Activated T-helper 17 cell treated with anti-CD3 and anti-CD28 coated beads, Interleukin-2, amount 50 U/mL, for 72 hours (primary cell): ENCODE results near the gene LRP1. TPM values are rescaled to one million over a fixed set of nuclear protein-coding genes. Genes with fewer than 3 reads are reported as not detected.
A peak's percentile ranks its signal among the peaks of the same experiment; 100 is the strongest.

ENCODE experiments used
- ATAC-seq: fragments of 150-1000 bp; cut with Tn5 transposase; replicated peaks from 2 replicates; pipeline ENCODE4 v1.10.0; 2021; ENCODE audit warnings: mild to moderate bottlenecking, moderate library complexity
- H3K27ac Mint-ChIP-seq: one replicate; pipeline ENCODE4 v1.8.0; 2022; ENCODE audit warnings: mixed read lengths
- H3K27me3 Mint-ChIP-seq: one replicate; pipeline ENCODE4 v1.8.0; 2022; ENCODE audit warnings: mixed read lengths
- H3K36me3 Mint-ChIP-seq: one replicate; pipeline ENCODE4 v1.8.0; 2022; ENCODE audit warnings: low read depth, mild to moderate bottlenecking, mixed read lengths
- H3K4me1 Mint-ChIP-seq: one replicate; pipeline ENCODE4 v1.8.0; 2022; ENCODE audit warnings: mixed read lengths
- H3K4me3 Mint-ChIP-seq: one replicate; pipeline ENCODE4 v1.8.0; 2022; ENCODE audit warnings: mild to moderate bottlenecking, mixed read lengths
- H3K9me3 Mint-ChIP-seq: one replicate; pipeline ENCODE4 v1.8.0; 2022; ENCODE audit warnings: mixed read lengths
- total RNA-seq, 2 donors: library from RNA; stranded (reverse); gene quantifications; one replicate each; pipeline ENCODE4 v1.2.3, GENCODE V29; 2022

Gene LRP1
- total RNA-seq, 2 donors from 2014 or later: 2.4 to 20.2 TPM

DNA sequence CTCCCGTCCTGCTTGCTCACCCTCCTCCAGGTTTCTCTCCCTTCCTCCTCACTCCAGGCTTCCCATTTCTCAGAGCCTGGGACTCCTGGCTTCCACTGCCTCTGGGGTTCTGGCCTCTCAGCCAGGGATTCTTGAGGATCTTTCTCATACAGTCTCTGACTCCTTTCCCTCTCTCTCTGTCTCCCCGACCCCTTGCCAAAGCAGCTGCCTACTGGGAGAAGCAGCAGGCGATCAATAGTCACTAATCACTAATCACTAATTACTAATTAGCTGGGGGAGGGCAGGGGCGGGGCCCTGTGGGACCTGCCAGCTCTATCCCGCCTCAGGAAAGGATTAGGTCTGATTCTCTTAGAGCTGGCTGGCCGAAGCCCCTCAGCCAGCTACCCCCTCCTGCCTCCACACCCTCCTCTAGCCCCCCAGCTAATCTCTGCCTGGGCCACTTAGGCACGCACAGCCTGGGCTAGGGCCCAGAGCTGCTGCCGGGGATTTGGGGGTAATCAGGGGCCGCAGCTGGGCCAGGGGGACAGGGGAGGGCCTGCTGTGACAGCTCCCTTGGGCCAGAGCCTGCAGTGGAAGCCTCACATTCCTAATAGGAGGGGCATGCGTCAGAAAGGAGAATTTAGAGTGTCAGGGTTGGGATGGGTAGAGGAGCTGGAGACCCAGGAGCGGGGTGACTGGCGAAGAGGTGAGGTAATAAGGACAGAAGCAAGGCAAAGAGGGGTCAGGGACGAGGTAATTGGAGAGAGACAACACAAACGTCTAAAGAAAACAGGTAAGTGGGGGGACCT lies 91.1 kb downstream of the LRP1 start:
- Mint-ChIP-seq H3K36me3 (peaks cover 6% of the 10 kb centered on the region), H3K27ac (no peak overlapping the region)

DNA sequence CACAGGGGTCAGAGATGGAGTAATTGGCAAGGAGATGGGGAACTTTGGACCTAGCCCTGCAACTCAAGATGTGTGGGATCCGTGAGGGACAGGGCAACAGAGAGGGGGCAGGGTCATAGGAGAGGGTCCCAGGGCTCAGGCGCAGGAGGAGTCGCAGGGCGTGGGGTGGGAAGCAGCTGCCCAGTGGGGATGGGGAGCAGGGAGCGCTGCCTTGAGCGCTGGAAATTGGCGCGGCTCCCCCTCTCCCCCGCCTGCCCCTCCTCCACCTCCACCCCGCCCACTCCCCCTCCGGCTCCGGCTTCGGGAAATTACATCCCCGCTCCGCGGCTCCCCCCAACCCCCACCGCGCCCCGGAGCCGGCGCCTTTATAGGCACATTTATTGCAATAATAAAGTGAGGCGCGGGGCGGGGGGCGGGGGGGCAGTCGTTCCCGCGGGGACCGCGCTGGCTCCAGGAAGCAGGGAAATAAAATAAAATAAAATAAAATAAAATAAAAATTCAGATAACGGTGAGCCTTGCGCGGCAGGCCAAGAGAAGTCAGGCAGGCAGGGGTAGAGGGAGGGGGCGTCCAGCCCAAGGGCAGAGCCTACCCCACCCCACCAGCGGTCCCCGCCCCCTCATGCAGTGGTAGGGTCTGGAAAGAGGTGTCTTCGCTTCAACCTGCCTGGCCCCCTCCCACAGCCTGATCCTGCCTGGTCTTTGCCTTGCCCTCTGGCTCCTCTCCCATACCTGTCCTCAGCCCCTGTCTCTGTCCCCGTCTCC lies 91.9 kb downstream of the LRP1 start:
- ATAC-seq: no peak
- Mint-ChIP-seq H3K36me3 (peaks cover 6% of the 10 kb centered on the region), H3K27ac (no peak overlapping the region), H3K9me3 (no peaks in the 10 kb centered on the region), H3K4me1 (peaks cover 23% of the 10 kb centered on the region), H3K27me3 (peaks cover 71% of the 10 kb centered on the region), H3K4me3 (no peak overlapping the region)

More for the DNA sequence above, 91.1 kb downstream of the LRP1 start:
- Mint-ChIP-seq H3K4me3 (no peak overlapping the region), H3K27me3 (peaks cover 79% of the 10 kb centered on the region), H3K4me1 (peaks cover 23% of the 10 kb centered on the region), H3K9me3 (no peaks in the 10 kb centered on the region)
- no peak for ATAC-seq

DNA sequence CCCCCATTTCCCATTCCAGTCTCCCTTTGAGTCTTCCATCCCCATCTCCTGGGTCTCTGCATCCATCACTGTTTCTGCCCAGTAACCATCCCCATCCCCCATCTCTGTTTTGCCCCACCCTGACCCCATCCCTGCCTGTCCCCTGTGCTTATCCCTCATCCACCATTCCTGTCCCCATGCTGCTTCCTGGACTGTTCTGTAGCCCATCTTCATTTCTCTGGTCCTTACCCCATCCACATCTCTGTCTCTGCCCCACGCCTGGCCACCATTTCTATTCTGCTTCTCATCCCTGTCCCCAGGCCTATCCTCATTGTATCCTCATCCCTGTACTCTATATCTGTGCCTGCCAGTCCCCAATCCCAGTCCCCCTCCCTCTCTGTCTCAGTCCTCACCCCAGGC lies 92.5 kb downstream of the LRP1 start:
- Mint-ChIP-seq H3K27me3 (peaks cover 70% of the 10 kb centered on the region), H3K4me3 (no peak overlapping the region), H3K27ac (no peak overlapping the region), H3K9me3 (no peaks in the 10 kb centered on the region), H3K4me1 (peaks cover 17% of the 10 kb centered on the region), H3K36me3 (peaks cover 6% of the 10 kb centered on the region)
- ATAC-seq: no peak

- no peak overlapping the region for H3K4me3 Mint-ChIP-seq
- ATAC-seq: no peak
- peaks cover 73% of the 10 kb centered on the region for H3K27me3 Mint-ChIP-seq
- peaks cover 6% of the 10 kb centered on the region for H3K36me3 Mint-ChIP-seq
- H3K27ac Mint-ChIP-seq: no peak overlapping the region
- peaks cover 17% of the 10 kb centered on the region for H3K4me1 Mint-ChIP-seq
- H3K9me3 Mint-ChIP-seq: no peaks in the 10 kb centered on the region
Observed at GRCh38 chr12:57221169-57221917, 93.1 kb downstream of the LRP1 start.

DNA sequence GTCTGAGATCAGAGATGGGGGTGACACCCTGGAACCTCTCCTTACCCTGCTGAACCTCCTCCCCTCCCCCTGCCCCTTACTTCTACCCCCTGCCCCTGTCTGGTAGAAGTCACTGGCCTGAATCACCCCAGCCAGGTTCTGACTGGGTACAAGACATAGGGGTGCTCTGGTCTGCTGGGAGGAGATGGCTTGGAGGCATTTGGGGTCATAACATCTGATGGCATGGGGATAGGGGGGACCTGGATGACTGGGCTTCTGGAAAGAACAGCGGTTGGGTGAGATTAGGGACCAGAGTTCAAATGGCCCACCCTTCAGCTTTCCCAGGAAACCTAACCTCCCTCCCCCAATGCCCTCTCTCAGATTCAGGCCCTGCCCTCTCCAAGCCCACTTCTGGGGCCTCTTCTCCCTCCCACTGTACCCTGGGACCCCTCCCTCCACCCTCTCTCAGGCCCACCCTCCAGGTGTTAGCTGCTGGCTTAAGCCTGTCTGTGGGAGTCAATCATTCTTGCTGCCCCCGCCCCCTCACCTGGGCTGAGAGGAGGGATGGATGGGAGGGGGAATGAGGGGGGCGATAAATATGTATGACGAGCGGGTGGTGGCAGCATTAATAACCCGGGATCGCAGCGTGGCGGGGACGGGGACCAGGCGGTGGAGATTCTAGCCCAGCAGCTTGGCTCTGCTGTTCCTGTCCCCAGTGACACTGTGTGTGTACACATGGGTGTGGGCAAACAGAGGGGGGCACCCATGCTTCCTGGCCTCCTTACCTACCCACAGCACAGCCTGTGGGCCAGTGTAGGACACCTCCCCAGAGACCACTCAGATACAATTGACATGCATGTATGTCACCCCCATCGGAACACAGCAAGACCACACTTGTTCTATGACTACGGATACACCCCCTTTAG lies 94.3 kb downstream of the LRP1 start:
- Mint-ChIP-seq H3K4me3 (no peak overlapping the region), H3K9me3 (no peaks in the 10 kb centered on the region), H3K27me3 (peaks cover 73% of the 10 kb centered on the region)

DNA sequence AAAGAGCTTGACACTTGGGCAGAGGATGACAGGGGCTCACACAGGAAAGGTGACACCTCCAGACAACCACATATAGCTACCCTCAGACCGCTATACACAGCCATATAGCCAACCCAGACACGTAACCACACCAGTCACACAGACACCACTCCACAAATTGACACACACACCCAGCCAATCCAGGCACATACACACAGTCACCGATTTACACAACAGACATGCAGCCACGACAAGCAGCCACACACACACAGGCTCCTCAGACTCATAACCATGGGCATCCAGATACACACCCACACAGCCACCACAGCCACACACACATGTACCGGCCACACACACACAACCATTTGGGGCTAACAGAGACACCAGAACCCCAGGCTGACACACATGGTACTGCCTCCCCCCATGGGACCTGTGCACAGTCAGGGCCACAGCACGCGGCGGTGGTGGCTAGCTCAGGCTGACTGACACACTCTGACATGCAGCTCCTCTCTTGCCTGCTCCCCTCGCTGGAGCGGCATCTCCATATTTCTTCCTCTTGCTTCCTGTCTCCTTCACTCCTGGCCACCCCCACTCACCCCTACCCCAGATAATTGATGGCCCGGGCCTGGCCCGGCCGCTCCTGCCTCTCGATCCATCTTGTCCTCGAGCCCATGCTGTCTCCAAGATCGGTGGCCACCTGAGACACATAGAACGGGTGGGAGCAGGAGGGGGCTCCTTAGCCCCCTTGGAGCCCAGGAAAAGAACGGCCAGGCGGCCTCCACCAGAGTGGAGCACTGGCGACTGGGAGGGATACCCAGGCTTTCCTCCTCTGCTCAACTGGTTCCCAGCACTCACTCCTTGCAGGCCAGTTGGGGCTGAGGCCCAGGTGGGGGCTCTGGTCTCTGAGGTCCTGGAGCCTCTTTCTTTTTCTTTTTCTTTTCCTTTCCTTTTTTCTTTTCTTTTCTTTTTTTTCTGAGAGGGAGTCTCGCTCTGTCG lies 95.2 kb downstream of the LRP1 start:
- Mint-ChIP-seq H3K4me1 (peaks cover 14% of the 10 kb centered on the region), H3K36me3 (no peaks in the 10 kb centered on the region), H3K27me3 (peaks cover 66% of the 10 kb centered on the region), H3K27ac (no peak overlapping the region), H3K4me3 (no peak overlapping the region), H3K9me3 (no peaks in the 10 kb centered on the region)
- ATAC-seq: peak; percentile 35

More for the DNA sequence above, 94.3 kb downstream of the LRP1 start:
- ATAC-seq: no peak
- Mint-ChIP-seq H3K27ac (no peak overlapping the region), H3K36me3 (peaks cover 2% of the 10 kb centered on the region), H3K4me1 (peaks cover 16% of the 10 kb centered on the region)

- ATAC-seq: no peak
- peaks cover 17% of the 10 kb centered on the region for H3K4me1 Mint-ChIP-seq
- H3K9me3 Mint-ChIP-seq: no peaks in the 10 kb centered on the region
- H3K27me3 Mint-ChIP-seq: peaks cover 57% of the 10 kb centered on the region
- H3K4me3 Mint-ChIP-seq: peak overlapping the region; percentile 38
- peaks cover 3% of the 10 kb centered on the region for H3K36me3 Mint-ChIP-seq
- no peak overlapping the region for H3K27ac Mint-ChIP-seq
Observed at GRCh38 chr12:57224278-57224972, 96.1 kb downstream of the LRP1 start.

DNA sequence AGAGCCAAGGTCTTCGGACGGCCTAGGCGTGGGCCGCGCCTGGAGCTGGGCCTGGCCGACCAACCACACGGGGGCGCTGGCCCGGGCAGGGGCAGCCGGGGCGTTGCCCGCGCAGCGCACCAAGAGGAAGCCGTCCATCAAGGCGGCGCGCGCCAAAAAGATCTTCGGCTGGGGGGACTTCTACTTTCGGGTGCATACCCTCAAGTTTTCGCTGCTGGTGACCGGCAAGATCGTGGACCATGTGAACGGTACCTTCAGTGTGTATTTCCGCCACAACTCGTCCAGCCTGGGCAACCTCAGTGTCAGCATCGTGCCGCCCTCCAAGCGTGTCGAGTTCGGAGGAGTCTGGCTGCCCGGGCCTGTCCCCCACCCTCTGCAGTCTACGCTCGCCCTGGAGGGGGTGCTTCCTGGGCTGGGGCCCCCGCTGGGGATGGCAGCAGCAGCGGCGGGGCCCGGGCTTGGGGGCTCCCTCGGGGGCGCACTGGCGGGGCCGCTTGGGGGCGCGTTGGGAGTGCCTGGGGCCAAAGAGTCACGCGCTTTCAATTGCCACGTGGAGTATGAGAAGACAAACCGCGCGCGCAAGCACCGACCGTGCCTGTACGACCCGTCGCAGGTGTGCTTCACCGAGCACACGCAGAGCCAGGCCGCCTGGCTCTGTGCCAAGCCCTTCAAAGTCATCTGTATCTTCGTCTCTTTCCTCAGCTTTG lies 96.8 kb downstream of the LRP1 start:
- peaks cover 23% of the 10 kb centered on the region for H3K4me1 Mint-ChIP-seq

DNA sequence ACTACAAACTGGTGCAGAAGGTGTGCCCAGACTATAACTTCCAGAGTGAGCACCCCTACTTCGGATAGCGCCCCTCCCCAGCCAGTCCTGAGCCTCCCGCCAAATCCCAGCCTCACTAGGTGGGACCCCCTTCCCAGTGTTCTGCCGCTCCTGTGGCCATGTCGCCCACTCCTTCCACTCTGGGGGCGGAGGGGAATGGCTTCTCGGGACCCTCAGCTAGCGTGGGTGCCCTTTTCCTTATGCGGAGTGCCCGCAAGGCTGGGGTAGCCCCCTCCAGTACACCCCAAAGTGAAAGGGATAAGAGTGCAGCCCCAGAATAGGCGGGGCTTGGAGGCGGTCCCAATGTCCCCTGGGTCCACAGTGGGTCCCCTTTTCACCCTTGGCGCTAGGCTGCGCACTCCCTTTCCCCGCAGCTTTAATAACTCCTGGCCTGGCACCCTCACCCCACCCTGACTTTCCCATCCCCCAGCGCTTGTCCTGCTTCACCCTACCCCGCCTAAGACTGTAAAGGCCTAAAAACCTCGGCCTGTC lies 97.5 kb downstream of the LRP1 start:
- Mint-ChIP-seq H3K27ac (no peak overlapping the region), H3K9me3 (no peaks in the 10 kb centered on the region), H3K36me3 (peaks cover 16% of the 10 kb centered on the region), H3K4me1 (peaks cover 27% of the 10 kb centered on the region), H3K4me3 (peak overlapping the region; percentile 38), H3K27me3 (peaks cover 47% of the 10 kb centered on the region)
- no peak for ATAC-seq

More for the DNA sequence above, 96.8 kb downstream of the LRP1 start:
- Mint-ChIP-seq H3K9me3 (no peaks in the 10 kb centered on the region), H3K27ac (no peak overlapping the region), H3K36me3 (peaks cover 10% of the 10 kb centered on the region), H3K27me3 (peaks cover 51% of the 10 kb centered on the region), H3K4me3 (peak overlapping the region; percentile 38)
- peak; percentile 71 for ATAC-seq

DNA sequence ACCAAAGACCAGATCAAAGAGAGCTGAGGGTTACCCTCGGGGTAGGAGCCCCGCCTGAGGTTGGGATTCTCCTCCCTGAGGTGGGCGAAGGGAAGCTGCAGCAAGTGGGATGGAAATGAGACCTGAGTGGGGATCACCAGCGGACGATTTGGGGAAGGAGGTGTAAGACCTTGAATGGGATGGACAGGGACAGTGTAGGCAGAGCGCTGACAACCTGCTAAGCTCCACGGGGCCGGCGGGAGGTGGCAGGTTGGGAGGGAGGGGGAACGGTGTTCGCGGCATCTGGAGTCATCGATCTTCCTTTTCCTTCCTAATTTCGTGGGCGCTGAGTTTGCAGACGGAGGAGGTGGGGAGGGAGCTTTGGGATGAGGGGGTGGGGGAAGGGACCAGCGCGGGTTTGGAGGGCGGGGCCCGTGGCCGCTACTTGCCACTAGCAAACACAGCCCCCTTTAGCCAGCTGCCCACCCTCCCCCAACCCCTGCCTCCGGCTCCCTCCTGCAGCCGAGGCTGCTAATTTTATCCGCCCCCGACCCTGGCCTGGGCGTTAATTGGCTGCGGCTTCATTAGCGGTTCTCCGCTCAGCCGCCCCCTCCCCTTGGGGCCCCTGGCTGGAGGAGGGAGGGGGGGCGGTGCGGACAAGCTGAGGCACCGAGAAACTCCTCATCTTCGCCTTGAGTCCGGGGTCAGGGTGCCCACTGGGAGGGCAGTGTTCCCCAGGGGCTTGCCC lies 98.5 kb downstream of the LRP1 start:
- Mint-ChIP-seq H3K36me3 (peaks cover 26% of the 10 kb centered on the region), H3K27me3 (peaks cover 40% of the 10 kb centered on the region), H3K27ac (no peak overlapping the region), H3K4me1 (peaks cover 24% of the 10 kb centered on the region), H3K4me3 (peak overlapping the region; percentile 38), H3K9me3 (no peaks in the 10 kb centered on the region)
- ATAC-seq: no peak

DNA sequence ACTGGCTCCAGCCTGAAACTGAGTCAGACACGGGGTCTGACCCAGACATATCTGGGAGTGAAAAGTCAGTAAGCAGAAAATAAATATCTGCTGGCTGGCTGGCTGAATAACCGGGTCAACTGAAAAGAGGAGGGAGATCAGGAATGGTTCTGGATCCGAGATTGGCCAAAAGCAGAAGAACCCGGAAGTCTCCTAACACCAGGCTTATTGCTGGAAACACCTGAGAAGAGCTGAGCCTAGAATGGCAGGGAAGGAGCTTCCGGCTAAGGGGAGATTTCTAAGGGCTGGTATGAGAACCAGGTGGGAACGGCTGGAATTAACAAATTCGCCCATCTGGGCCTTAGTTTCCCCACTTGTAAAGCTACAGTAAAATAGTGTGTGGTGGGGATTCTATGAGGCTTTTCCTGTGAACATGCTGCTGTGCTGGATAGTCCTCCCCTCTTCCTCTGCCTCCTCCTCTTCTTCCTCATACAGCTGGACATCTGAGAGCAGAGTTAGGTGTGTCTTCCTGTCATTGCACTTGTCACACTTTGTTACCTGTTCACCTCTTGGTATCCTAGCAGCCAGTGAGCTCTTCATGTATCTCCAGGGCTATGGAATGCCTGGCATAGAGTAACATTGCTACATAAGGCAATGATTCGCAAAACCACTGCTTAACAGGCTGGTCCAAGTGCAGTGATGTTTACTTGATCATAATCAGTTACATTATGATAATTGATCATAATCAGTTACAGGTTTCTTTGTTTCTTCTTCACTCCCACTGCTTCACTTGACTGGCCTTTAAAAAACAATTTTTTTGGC lies 99.2 kb downstream of the LRP1 start:
- H3K4me3 Mint-ChIP-seq: no peak overlapping the region
- H3K27me3 Mint-ChIP-seq: peaks cover 32% of the 10 kb centered on the region
- no peak overlapping the region for H3K27ac Mint-ChIP-seq
- H3K4me1 Mint-ChIP-seq: peaks cover 24% of the 10 kb centered on the region
- peaks cover 34% of the 10 kb centered on the region for H3K36me3 Mint-ChIP-seq
- H3K9me3 Mint-ChIP-seq: no peaks in the 10 kb centered on the region
- no peak for ATAC-seq
